Osteoblast (primary cell): ENCODE data around the gene NPAS4. TPM values are rescaled to one million over a fixed set of nuclear protein-coding genes. Genes with fewer than 3 reads are reported as not detected.
A peak's percentile ranks its signal among the peaks of the same experiment; 100 is the strongest.

Source experiments
- DNase-seq: peaks from one replicate; pipeline ENCODE4 v3.0.0; 2011; ENCODE audit warnings: low spot score, mixed read lengths; ENCODE audit not compliant: insufficient read length; ENCODE audit errors: missing footprints
- H2AFZ ChIP-seq: 2 replicates; pipeline ENCODE4 v1.6.0; 2011; ENCODE audit warnings: mild to moderate bottlenecking, low read length
- H3K27ac ChIP-seq: 2 replicates; pipeline ENCODE4 v1.5.1; 2011; ENCODE audit warnings: mild to moderate bottlenecking, low read depth, low read length, moderate library complexity
- H3K27me3 ChIP-seq: 2 replicates; pipeline ENCODE4 v1.6.0; 2012; ENCODE audit warnings: mild to moderate bottlenecking, control low read depth, inconsistent platforms, low read length, moderate library complexity; ENCODE audit not compliant: insufficient read depth
- H3K36me3 ChIP-seq: 2 replicates; pipeline ENCODE4 v1.5.1; 2011; ENCODE audit warnings: mild to moderate bottlenecking, low read length, control low read depth, moderate library complexity; ENCODE audit not compliant: insufficient read depth
- H3K4me1 ChIP-seq: 2 replicates; pipeline ENCODE4 v1.5.1; 2011; ENCODE audit warnings: mild to moderate bottlenecking, low read length, control low read depth, moderate library complexity; ENCODE audit not compliant: insufficient read depth
- H3K4me2 ChIP-seq: 2 replicates; pipeline ENCODE4 v1.6.0; 2011; ENCODE audit warnings: mild to moderate bottlenecking, low read length; ENCODE audit not compliant: insufficient read depth
- H3K4me3 ChIP-seq: fragments of 200-600 bp; sonication (generic); 3 replicates; pipeline ENCODE4 v1.5.1; 2012; ENCODE audit warnings: mild to moderate bottlenecking, low read length, inconsistent platforms; ENCODE audit not compliant: insufficient read depth
- H3K79me2 ChIP-seq: 2 replicates; pipeline ENCODE4 v1.6.0; 2012; ENCODE audit warnings: mild to moderate bottlenecking, low read length, control low read depth, inconsistent platforms; ENCODE audit not compliant: insufficient read depth
- H3K9me3 ChIP-seq: 2 replicates; pipeline ENCODE4 v1.5.1; 2011; ENCODE audit warnings: low read depth, low read length, control low read depth
- H4K20me1 ChIP-seq: 2 replicates; pipeline ENCODE4 v1.6.0; 2012; ENCODE audit warnings: mild to moderate bottlenecking, low read length, control low read depth; ENCODE audit not compliant: insufficient read depth
- small RNA-seq: library from RNA; depleted of rRNA; stranded (forward); fragments of <200 nt; gene quantifications from one replicate; pipeline ENCODE3, GENCODE V24; 2012
- total RNA-seq: library from RNA; depleted of rRNA; stranded (reverse); fragments of >200 nt; gene quantifications from 2 replicates; pipeline ENCODE4 v1.2.3, GENCODE V29; 2012
- TF ChIP-seq, protein P1 (sequence below): IDR thresholded peaks from 2 replicates; pipeline ENCODE4 v1.5.1; 2011; ENCODE audit warnings: mild to moderate bottlenecking, low read depth, low read length, moderate library complexity; ENCODE audit errors: extremely low read depth

NPAS4 gene
- total RNA-seq, 1 donor, result 0.36 TPM

DNA sequence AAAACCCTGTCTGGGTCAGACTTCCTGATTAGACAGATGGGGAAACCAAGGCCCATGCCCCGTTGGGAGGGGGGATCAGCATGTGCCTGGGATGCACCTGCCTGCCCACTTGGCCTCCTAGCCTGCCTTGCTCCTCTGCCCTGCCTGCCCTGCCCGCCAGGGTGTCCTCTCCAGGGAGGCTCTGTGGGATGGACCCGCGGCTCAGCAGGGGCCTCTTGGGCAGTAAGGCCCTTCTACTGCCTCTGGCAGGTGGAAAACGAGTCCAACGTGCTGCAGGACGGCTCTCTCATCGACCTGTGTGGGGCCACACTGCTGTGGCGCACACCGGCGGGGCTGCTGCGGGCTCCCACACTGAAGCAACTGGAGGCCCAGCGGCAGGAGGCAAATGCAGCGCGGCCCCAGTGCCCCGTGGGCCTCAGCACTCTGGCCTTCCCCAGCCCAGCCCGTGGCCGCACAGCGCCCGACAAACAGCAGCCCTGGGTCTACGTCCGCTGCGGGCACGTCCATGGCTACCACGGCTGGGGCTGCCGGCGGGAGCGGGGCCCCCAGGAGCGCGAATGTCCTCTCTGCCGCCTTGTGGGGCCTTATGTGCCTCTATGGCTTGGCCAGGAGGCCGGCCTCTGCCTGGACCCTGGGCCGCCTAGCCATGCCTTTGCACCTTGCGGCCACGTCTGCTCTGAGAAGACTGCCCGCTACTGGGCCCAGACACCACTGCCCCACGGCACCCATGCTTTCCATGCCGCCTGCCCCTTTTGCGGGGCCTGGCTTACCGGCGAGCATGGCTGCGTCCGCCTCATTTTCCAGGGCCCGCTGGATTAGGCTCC lies 54.7 kb downstream of the NPAS4 start:
- Histone ChIP-seq H3K27me3 (no peaks in the 10 kb centered on the region), H3K79me2 (peaks cover 13% of the 10 kb centered on the region), H4K20me1 (peaks cover 16% of the 10 kb centered on the region), H3K36me3 (peaks cover 17% of the 10 kb centered on the region), H3K27ac (no peak overlapping the region), H3K4me3 (no peak overlapping the region), H3K4me1 (peaks cover 8% of the 10 kb centered on the region), H2AFZ (no peak overlapping the region), H3K9me3 (no peaks in the 10 kb centered on the region), H3K4me2 (no peak overlapping the region)
- peak; percentile 45 for DNase-seq
- TF ChIP-seq, protein P1, sequence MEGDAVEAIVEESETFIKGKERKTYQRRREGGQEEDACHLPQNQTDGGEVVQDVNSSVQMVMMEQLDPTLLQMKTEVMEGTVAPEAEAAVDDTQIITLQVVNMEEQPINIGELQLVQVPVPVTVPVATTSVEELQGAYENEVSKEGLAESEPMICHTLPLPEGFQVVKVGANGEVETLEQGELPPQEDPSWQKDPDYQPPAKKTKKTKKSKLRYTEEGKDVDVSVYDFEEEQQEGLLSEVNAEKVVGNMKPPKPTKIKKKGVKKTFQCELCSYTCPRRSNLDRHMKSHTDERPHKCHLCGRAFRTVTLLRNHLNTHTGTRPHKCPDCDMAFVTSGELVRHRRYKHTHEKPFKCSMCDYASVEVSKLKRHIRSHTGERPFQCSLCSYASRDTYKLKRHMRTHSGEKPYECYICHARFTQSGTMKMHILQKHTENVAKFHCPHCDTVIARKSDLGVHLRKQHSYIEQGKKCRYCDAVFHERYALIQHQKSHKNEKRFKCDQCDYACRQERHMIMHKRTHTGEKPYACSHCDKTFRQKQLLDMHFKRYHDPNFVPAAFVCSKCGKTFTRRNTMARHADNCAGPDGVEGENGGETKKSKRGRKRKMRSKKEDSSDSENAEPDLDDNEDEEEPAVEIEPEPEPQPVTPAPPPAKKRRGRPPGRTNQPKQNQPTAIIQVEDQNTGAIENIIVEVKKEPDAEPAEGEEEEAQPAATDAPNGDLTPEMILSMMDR, result no peak

Small RNA genes within 50 kb of the gene (small RNA-seq; reads per million reads assigned to genes)
- gene RF00017 (not detected), gene RF00416 (not detected), gene RNU1-84P (0.60 reads per million)

Other genes starting within 250 kb of the NPAS4 start
- gene KLC2, start 163.3 kb upstream of the NPAS4 start, total RNA-seq, result 21.7 and 33.9 TPM in 2 replicates
- gene RAB1B, start 152.4 kb upstream of the NPAS4 start, total RNA-seq, result 75.3 and 75.4 TPM in 2 replicates
- gene CNIH2, start 142.9 kb upstream of the NPAS4 start, total RNA-seq, result under 0.01 TPM in 1 of 2 replicates, not detected in the other
- gene YIF1A, start 131.9 kb upstream of the NPAS4 start, total RNA-seq, result 165 and 182 TPM in 2 replicates
- gene TMEM151A, start 129.1 kb upstream of the NPAS4 start, total RNA-seq, result 0.29 and 0.36 TPM in 2 replicates
- gene CD248, start 104.0 kb upstream of the NPAS4 start, total RNA-seq, result 103 and 107 TPM in 2 replicates
- 27.1 and 31.8 TPM in 2 replicates for gene RIN1, start 84.6 kb upstream of the NPAS4 start, total RNA-seq
- gene BRMS1, start 75.9 kb upstream of the NPAS4 start, total RNA-seq, result 43.0 and 43.1 TPM in 2 replicates
- gene B4GAT1, start 73.4 kb upstream of the NPAS4 start, total RNA-seq, result 20.6 and 21.2 TPM in 2 replicates
- under 0.01 and 0.29 TPM in 2 replicates for gene SLC29A2, start 49.3 kb upstream of the NPAS4 start, total RNA-seq
- 31.5 and 33.3 TPM in 2 replicates for gene MRPL11, start 17.8 kb downstream of the NPAS4 start, total RNA-seq
- gene PELI3, start 45.9 kb downstream of the NPAS4 start, total RNA-seq, result 18.9 and 19.2 TPM in 2 replicates
- 35.8 and 36.5 TPM in 2 replicates for gene DPP3, start 59.4 kb downstream of the NPAS4 start, total RNA-seq
- 39.2 and 43.8 TPM in 2 replicates for gene BBS1, start 89.6 kb downstream of the NPAS4 start, total RNA-seq
- gene ZDHHC24, start 125.0 kb downstream of the NPAS4 start, total RNA-seq, result 9.4 and 10.5 TPM in 2 replicates
- gene ACTN3, start 125.9 kb downstream of the NPAS4 start, total RNA-seq, result under 0.01 TPM in 1 of 2 replicates, not detected in the other
- gene CTSF, start 147.6 kb downstream of the NPAS4 start, total RNA-seq, result 41.3 and 45.6 TPM in 2 replicates
- gene CCDC87, start 172.0 kb downstream of the NPAS4 start, total RNA-seq, result 0.88 and 1.1 TPM in 2 replicates
- 35.8 and 43.3 TPM in 2 replicates for gene CCS, start 172.2 kb downstream of the NPAS4 start, total RNA-seq
- 22.4 and 25.3 TPM in 2 replicates for gene RBM14, start 195.6 kb downstream of the NPAS4 start, total RNA-seq
- 80.4 and 84.0 TPM in 2 replicates for gene RBM4, start 217.7 kb downstream of the NPAS4 start, total RNA-seq